Type B pancreatic cell (in vitro differentiated cells): Measurements from ENCODE around the gene AMIGO1. TPM values are rescaled to one million over a fixed set of nuclear protein-coding genes. Genes with fewer than 3 reads are reported as not detected.

Experiments
- DNase-seq: peaks from one replicate; pipeline ENCODE4 v3.0.0; 2021; ENCODE audit warnings: mixed read lengths; ENCODE audit not compliant: unreplicated experiment; ENCODE audit errors: extremely low spot score
- H3K27ac Mint-ChIP-seq: 2 replicates; pipeline ENCODE4 v1.8.0; 2021; ENCODE audit warnings: mild to moderate bottlenecking, mixed read lengths
- H3K27me3 Mint-ChIP-seq: 2 replicates; pipeline ENCODE4 v1.8.0; 2021; ENCODE audit warnings: mixed read lengths
- H3K36me3 Mint-ChIP-seq: 2 replicates; pipeline ENCODE4 v1.8.0; 2021; ENCODE audit warnings: mixed read lengths
- H3K4me1 Mint-ChIP-seq: one replicate; pipeline ENCODE4 v1.8.0; 2021; ENCODE audit warnings: mixed read lengths; ENCODE audit not compliant: unreplicated experiment
- H3K4me3 Mint-ChIP-seq: 2 replicates; pipeline ENCODE4 v1.8.0; 2021; ENCODE audit warnings: mild to moderate bottlenecking, mixed read lengths
- H3K9me3 Mint-ChIP-seq: 2 replicates; pipeline ENCODE4 v1.8.0; 2021; ENCODE audit warnings: mixed read lengths
- CTCF ChIP-seq: fragments of 200-600 bp; sonication (generic); conservative IDR thresholded peaks from 2 replicates; pipeline ENCODE4 v1.5.0; 2021; ENCODE audit warnings: antibody characterized with exemption, mild to moderate bottlenecking
- total RNA-seq: library from RNA; stranded (reverse); gene quantifications from 2 replicates; pipeline ENCODE4 v1.2.1, GENCODE V29; 2021; ENCODE audit warnings: low replicate concordance

AMIGO1 gene
- total RNA-seq, 1 donor from 2014 or later, result 6.1 TPM

- H3K27me3 Mint-ChIP-seq, result peaks cover 23% of the 10 kb centered on the region
- no peak for DNase-seq
- no peak for TF ChIP-seq CTCF
Measured at GRCh38 chr1:109530457-109531087, 21.0 kb upstream of the AMIGO1 start.

GRCh38 chr1:109529881-109530456, 20.4 kb upstream of the AMIGO1 start:
- Mint-ChIP-seq H3K27me3 (peaks cover 20% of the 10 kb centered on the region), H3K9me3 (no peaks in the 10 kb centered on the region), H3K27ac (peak overlapping the region; percentile 50), H3K4me1 (peaks cover 28% of the 10 kb centered on the region), H3K36me3 (no peaks in the 10 kb centered on the region), H3K4me3 (no peak overlapping the region)
- no peak for DNase-seq
- no peak for TF ChIP-seq CTCF

More at GRCh38 chr1:109530457-109531087, 21.0 kb upstream of the AMIGO1 start:
- H3K9me3 Mint-ChIP-seq, result no peaks in the 10 kb centered on the region
- H3K27ac Mint-ChIP-seq, result peak overlapping the region; percentile 50
- peaks cover 28% of the 10 kb centered on the region for H3K4me1 Mint-ChIP-seq
- no peaks in the 10 kb centered on the region for H3K36me3 Mint-ChIP-seq
- H3K4me3 Mint-ChIP-seq, result no peak overlapping the region

- H3K9me3 Mint-ChIP-seq, result no peaks in the 10 kb centered on the region
- TF ChIP-seq CTCF, result no peak
- H3K4me3 Mint-ChIP-seq, result no peak overlapping the region
- no peak overlapping the region for H3K27ac Mint-ChIP-seq
- H3K4me1 Mint-ChIP-seq, result peaks cover 28% of the 10 kb centered on the region
- H3K27me3 Mint-ChIP-seq, result peaks cover 20% of the 10 kb centered on the region
- no peaks in the 10 kb centered on the region for H3K36me3 Mint-ChIP-seq
- no peak for DNase-seq
Measured at GRCh38 chr1:109528712-109529111, 19.2 kb upstream of the AMIGO1 start.

GRCh38 chr1:109527846-109528695, 18.5 kb upstream of the AMIGO1 start:
- no peak overlapping the region for H3K4me3 Mint-ChIP-seq
- peaks cover 28% of the 10 kb centered on the region for H3K4me1 Mint-ChIP-seq

More at GRCh38 chr1:109527846-109528695, 18.5 kb upstream of the AMIGO1 start:
- peaks cover 20% of the 10 kb centered on the region for H3K27me3 Mint-ChIP-seq
- TF ChIP-seq CTCF, result no peak
- H3K27ac Mint-ChIP-seq, result no peak overlapping the region
- DNase-seq, result no peak
- no peaks in the 10 kb centered on the region for H3K9me3 Mint-ChIP-seq
- H3K36me3 Mint-ChIP-seq, result no peaks in the 10 kb centered on the region
